MM.1S (cell line): ENCODE data around the gene LRRC8E.

Experiments
- CTCF ChIP-seq: fragments of 300-600 bp; sonication (generic); IDR thresholded peaks from 2 replicates; pipeline ENCODE4 v1.5.1; 2016; ENCODE audit warnings: antibody characterized with exemption, low read length, mixed read lengths
- EZH2 ChIP-seq: fragments of 300-600 bp; sonication (generic); optimal IDR thresholded peaks from 2 replicates; pipeline ENCODE3; 2017; ENCODE audit warnings: low read depth, mild to moderate bottlenecking, antibody characterized with exemption, low read length, mixed read lengths

- TF ChIP-seq EZH2 (no peak), CTCF (no peak)
Observed at GRCh38 chr19:7910321-7911161, 22.2 kb downstream of the LRRC8E start.
